A673 (cell line): ENCODE measurements around the gene MAP7D2. TPM values are rescaled to one million over a fixed set of nuclear protein-coding genes. Genes with fewer than 3 reads are reported as not detected.

Source experiments
- BruUV-seq: library from RNA; stranded (reverse); fragments of 400-500 nt; replicated peaks from 2 replicates; lab custom pipeline; 2021; lab: Mats Ljungman, UMichigan
- CTCF ChIA-PET: fragments of 300-600 bp; sonication (Branson Sonifier 250); formaldehyde crosslinking; loops from one replicate; lab custom pipeline; 2022; ENCODE audit warnings: antibody characterized with exemption; lab: Charles Lee
- POLR2A ChIA-PET: fragments of 300-600 bp; sonication (Branson Sonifier 250); formaldehyde crosslinking; loops from one replicate; lab custom pipeline; 2022; ENCODE audit warnings: antibody characterized with exemption; ENCODE audit not compliant: low non-redundant PET; lab: Charles Lee
- DNase-seq: peaks from one replicate; pipeline ENCODE4 v3.0.0-alpha.2; 2015; ENCODE audit warnings: low spot score
- H3K27ac ChIP-seq: fragments of 200-600 bp; sonication (generic); 2 replicates; pipeline ENCODE4 v1.5.1; 2016; ENCODE audit warnings: mixed run types, low read depth, mild to moderate bottlenecking, mixed read lengths, antibody characterized with exemption, low read length; ENCODE audit not compliant: poor library complexity, severe bottlenecking
- H3K27me3 ChIP-seq: fragments of 200-600 bp; sonication (generic); replicated peaks from 2 replicates; pipeline ENCODE4 v1.6.1; 2017; ENCODE audit warnings: mixed run types, low read depth, mild to moderate bottlenecking, mixed read lengths, antibody characterized with exemption, low read length; ENCODE audit not compliant: insufficient read depth, poor library complexity
- H3K36me3 ChIP-seq: fragments of 200-600 bp; sonication (generic); 2 replicates; pipeline ENCODE4 v1.6.1; 2016; ENCODE audit warnings: mixed run types, mild to moderate bottlenecking, mixed read lengths, antibody characterized with exemption, low read length; ENCODE audit not compliant: insufficient read depth, poor library complexity, severe bottlenecking
- H3K4me1 ChIP-seq: fragments of 200-600 bp; sonication (generic); 2 replicates; pipeline ENCODE4 v1.6.1; 2017; ENCODE audit warnings: mixed run types, mild to moderate bottlenecking, mixed read lengths, antibody characterized with exemption, low read length; ENCODE audit not compliant: insufficient read depth, poor library complexity, severe bottlenecking
- H3K4me3 ChIP-seq: fragments of 200-600 bp; sonication (generic); 2 replicates; pipeline ENCODE4 v1.5.1; 2016; ENCODE audit warnings: low read depth, mixed run types, mild to moderate bottlenecking, mixed read lengths, low read length; ENCODE audit not compliant: poor library complexity, severe bottlenecking
- H3K9me3 ChIP-seq: fragments of 200-600 bp; sonication (generic); 2 replicates; pipeline ENCODE4 v1.6.1; 2016; ENCODE audit warnings: mixed run types, low read depth, mild to moderate bottlenecking, mixed read lengths, antibody characterized with exemption, low read length; ENCODE audit not compliant: poor library complexity, severe bottlenecking
- EZH2 ChIP-seq: fragments of 200-600 bp; sonication (generic); IDR thresholded peaks from 2 replicates; pipeline ENCODE4 v1.6.1; 2017; ENCODE audit warnings: borderline replicate concordance, low read depth, mild to moderate bottlenecking, mixed read lengths, antibody characterized with exemption, low read length; ENCODE audit not compliant: poor library complexity, severe bottlenecking
- intact Hi-C: fragments of 100-400 bp; cut with micrococcal nuclease; formaldehyde crosslinking; loops from one replicate; pipeline ENCODE4 v1.10.0; 2022; ENCODE audit not compliant: unreplicated experiment
- total RNA-seq: library from RNA; stranded (reverse); gene quantifications from 2 replicates; pipeline ENCODE4 v1.2.3, GENCODE V29; 2021
- TF ChIP-seq, protein P1 (sequence below): fragments of 300-800, 200-600 bp; sonication (generic); conservative IDR thresholded peaks from 2 replicates; pipeline ENCODE4 v1.5.1; 2017; ENCODE audit warnings: low read depth, mild to moderate bottlenecking, antibody characterized with exemption, low read length, moderate library complexity, mixed read lengths

The MAP7D2 gene
- total RNA-seq, 1 experiment from 2014 or later: 1.2 TPM

DNA sequence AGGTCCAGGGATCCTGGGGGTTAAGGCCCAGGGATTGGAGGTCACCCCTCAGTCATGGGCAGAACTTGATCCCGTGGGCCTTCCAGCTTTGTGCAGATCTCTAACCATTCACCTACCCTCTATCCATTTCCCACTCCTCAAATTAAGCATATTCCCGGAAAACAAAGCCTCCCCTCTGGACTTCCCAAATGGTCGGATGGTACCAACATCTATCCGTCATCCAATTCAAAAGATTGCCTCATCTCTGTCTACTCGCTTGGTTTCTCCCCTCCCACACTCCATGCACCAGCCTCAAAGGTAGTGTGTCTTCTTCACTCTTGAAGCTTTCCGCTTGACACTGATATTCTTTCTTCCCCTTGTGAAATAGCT lies 125.4 kb downstream of the MAP7D2 start:
- no peaks in the 10 kb centered on the region for H3K36me3 ChIP-seq
- no peaks in the 10 kb centered on the region for H3K27me3 ChIP-seq
- H3K9me3 ChIP-seq: no peaks in the 10 kb centered on the region
- ChIA-PET CTCF (no interaction called here), POLR2A (no interaction called here)
- no peak overlapping the region for H3K27ac ChIP-seq
- no peak for TF ChIP-seq EZH2
- TF ChIP-seq, protein P1, sequence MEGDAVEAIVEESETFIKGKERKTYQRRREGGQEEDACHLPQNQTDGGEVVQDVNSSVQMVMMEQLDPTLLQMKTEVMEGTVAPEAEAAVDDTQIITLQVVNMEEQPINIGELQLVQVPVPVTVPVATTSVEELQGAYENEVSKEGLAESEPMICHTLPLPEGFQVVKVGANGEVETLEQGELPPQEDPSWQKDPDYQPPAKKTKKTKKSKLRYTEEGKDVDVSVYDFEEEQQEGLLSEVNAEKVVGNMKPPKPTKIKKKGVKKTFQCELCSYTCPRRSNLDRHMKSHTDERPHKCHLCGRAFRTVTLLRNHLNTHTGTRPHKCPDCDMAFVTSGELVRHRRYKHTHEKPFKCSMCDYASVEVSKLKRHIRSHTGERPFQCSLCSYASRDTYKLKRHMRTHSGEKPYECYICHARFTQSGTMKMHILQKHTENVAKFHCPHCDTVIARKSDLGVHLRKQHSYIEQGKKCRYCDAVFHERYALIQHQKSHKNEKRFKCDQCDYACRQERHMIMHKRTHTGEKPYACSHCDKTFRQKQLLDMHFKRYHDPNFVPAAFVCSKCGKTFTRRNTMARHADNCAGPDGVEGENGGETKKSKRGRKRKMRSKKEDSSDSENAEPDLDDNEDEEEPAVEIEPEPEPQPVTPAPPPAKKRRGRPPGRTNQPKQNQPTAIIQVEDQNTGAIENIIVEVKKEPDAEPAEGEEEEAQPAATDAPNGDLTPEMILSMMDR: no peak
- no peaks in the 10 kb centered on the region for H3K4me1 ChIP-seq
- H3K4me3 ChIP-seq: peak overlapping the region; percentile 66
- intact Hi-C loops: loop anchor here (2.0 kb wide), 1 partner anchor 87 kb away; no protein-coding TSS in a partner anchor
- BruUV-seq: no TSS peak
- DNase-seq: peak; percentile 2

DNA sequence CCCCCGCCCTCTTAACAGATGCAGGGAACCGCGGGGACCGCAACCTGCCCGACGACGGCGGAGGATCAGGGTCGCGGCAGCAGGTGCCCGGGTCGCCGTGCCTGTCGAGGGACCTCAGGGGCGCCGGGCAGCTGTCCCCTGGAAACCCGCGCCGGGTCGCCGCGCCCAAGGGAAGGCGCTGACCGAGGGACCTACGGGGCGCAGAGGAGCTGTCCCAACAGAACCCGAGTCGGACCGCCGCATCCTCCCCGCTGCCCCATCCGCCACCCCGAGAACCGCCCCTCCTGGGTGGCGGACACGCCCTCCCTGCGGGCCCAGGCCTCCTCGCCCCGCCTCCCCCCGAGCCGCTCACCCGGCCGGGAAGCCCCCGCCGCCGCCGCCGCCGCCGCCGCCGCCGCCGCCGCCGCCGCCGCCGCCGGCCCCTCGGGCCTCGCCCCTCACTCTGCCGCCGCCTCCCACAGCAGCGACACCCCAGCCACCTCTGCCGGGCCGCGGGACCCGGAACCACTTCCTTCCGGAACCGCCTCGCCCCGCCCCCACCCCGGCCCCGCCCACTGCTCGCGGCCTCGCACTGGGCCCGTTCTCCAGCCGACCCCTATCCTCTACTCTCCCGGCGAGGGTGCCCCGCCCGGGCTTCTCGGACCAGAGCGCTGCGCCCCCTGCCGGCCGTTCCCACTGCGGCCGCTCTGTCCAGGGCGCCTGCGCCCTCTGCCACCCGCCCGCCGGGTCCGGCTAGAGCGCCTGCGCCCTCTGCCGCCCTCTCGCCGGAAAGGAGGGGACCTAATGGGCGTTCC lies 126.0 kb downstream of the MAP7D2 start, which contains the start of gene BCLAF3:
Gene BCLAF3, minus strand, starts transcription at position 506 of the 794 bp plus-strand sequence. CDS start 20,797 bp downstream, outside the sequence.
- DNase-seq: peak; percentile 88
- intact Hi-C loops: loop anchor here (2.0 kb wide), 1 partner anchor 86 kb away; no protein-coding TSS in a partner anchor
- TF ChIP-seq, protein P1: peak; percentile 59
- no peak for TF ChIP-seq EZH2
- ChIA-PET CTCF (no interaction called here), POLR2A (no interaction called here)
- no peaks in the 10 kb centered on the region for H3K36me3 ChIP-seq
- H3K4me1 ChIP-seq: no peaks in the 10 kb centered on the region
- H3K27me3 ChIP-seq: no peaks in the 10 kb centered on the region
- peak within 1 kb of the TSS; percentile 66 for H3K4me3 ChIP-seq
- no peaks in the 10 kb centered on the region for H3K9me3 ChIP-seq
- no peak within 1 kb of the TSS for H3K27ac ChIP-seq
- BruUV-seq: no TSS peak

GRCh38 chrX:19990151-19990555 lies 126.6 kb downstream of the MAP7D2 start:
- intact Hi-C loops: loop anchor here (2.0 kb wide), 1 partner anchor 85 kb away; no protein-coding TSS in a partner anchor
- CTCF ChIA-PET: no interaction called here
- H3K27ac ChIP-seq: no peak overlapping the region
- peak; percentile 14 for DNase-seq
- H3K9me3 ChIP-seq: no peaks in the 10 kb centered on the region
- TF ChIP-seq EZH2: no peak
- TF ChIP-seq, protein P1: no peak
- H3K27me3 ChIP-seq: no peaks in the 10 kb centered on the region
- no TSS peak for BruUV-seq
- H3K4me1 ChIP-seq: no peaks in the 10 kb centered on the region
- POLR2A ChIA-PET: no interaction called here
- H3K36me3 ChIP-seq: no peaks in the 10 kb centered on the region
- H3K4me3 ChIP-seq: peak overlapping the region; percentile 66
